SU-DHL-6 (cell line): ENCODE measurements around the gene PSMA7.

Source experiments
- H2AFZ ChIP-seq: fragments of 200-600 bp; sonication (generic); 2 replicates; pipeline ENCODE4 v1.6.1; 2014; ENCODE audit warnings: low read depth, mild to moderate bottlenecking, moderate library complexity, mixed read lengths, antibody characterized with exemption, low read length; ENCODE audit not compliant: severe bottlenecking
- H3F3A ChIP-seq: fragments of 200-600 bp; shearing (Covaris generic); 2 replicates; pipeline ENCODE4 v1.6.0; 2016; ENCODE audit warnings: antibody characterized with exemption, mild to moderate bottlenecking; ENCODE audit not compliant: insufficient read depth
- H3K27ac ChIP-seq: fragments of 200-600 bp; sonication (generic); 2 replicates; pipeline ENCODE4 v1.5.1; 2016; ENCODE audit warnings: low read depth, mild to moderate bottlenecking, low read length, moderate library complexity, mixed read lengths
- H3K27me3 ChIP-seq: fragments of 200-600 bp; sonication (generic), shearing (Covaris generic); 2 replicates; pipeline ENCODE4 v1.6.0; 2014; ENCODE audit warnings: mild to moderate bottlenecking, low read length
- H3K36me3 ChIP-seq: fragments of 200-600 bp; sonication (generic); 2 replicates; pipeline ENCODE4 v1.6.1; 2014; ENCODE audit warnings: mild to moderate bottlenecking, low read length, mixed read lengths
- H3K4me2 ChIP-seq: fragments of 300-600, 200-600 bp; shearing (Covaris generic), sonication (generic); 2 replicates; pipeline ENCODE4 v1.6.0; 2014; ENCODE audit warnings: low read length, low read depth, mild to moderate bottlenecking; ENCODE audit not compliant: poor library complexity, severe bottlenecking
- H3K4me3 ChIP-seq: fragments of 200-600 bp; sonication (generic); 2 replicates; pipeline ENCODE4 v1.5.1; 2014; ENCODE audit warnings: antibody characterized with exemption, low read length, mild to moderate bottlenecking, mixed read lengths; ENCODE audit not compliant: insufficient read depth, poor library complexity, severe bottlenecking
- H3K79me2 ChIP-seq: fragments of 200-600 bp; sonication (generic); 2 replicates; pipeline ENCODE4 v1.6.1; 2014; ENCODE audit warnings: mild to moderate bottlenecking, low read length, moderate library complexity; ENCODE audit not compliant: insufficient read depth
- H3K9ac ChIP-seq: fragments of 200-600 bp; sonication (generic); 2 replicates; pipeline ENCODE4 v1.7.0; 2014; ENCODE audit warnings: mild to moderate bottlenecking, low read length
- H3K9me2 ChIP-seq: fragments of 200-600 bp; sonication (generic); replicated peaks from 2 replicates; pipeline ENCODE4 v1.6.1; 2014; ENCODE audit warnings: low read length; ENCODE audit not compliant: insufficient read depth
- H3K9me3 ChIP-seq: fragments of 200-600 bp; sonication (generic); 2 replicates; pipeline ENCODE4 v1.6.1; 2014; ENCODE audit warnings: low read length, mixed read lengths; ENCODE audit not compliant: insufficient read depth
- H4K20me1 ChIP-seq: fragments of 200-600 bp; sonication (generic); 2 replicates; pipeline ENCODE4 v1.6.1; 2014; ENCODE audit warnings: low read depth, mild to moderate bottlenecking, antibody characterized with exemption, low read length, moderate library complexity, mixed read lengths
- EZH2phosphoT487 ChIP-seq: fragments of 200-600 bp; sonication (generic), shearing (Covaris generic); conservative IDR thresholded peaks from 2 replicates; pipeline ENCODE4 v1.6.1; 2018; ENCODE audit warnings: mild to moderate bottlenecking, antibody characterized with exemption, low read length, moderate library complexity, mixed read lengths
- TF ChIP-seq, protein P1 (sequence below): fragments of 200-600 bp; sonication (generic); IDR thresholded peaks from one replicate; pipeline ENCODE4 v1.5.1; 2017; ENCODE audit warnings: antibody characterized with exemption, mild to moderate bottlenecking, low read length, moderate library complexity; ENCODE audit not compliant: insufficient read depth, poor library complexity, severe bottlenecking

Gene PSMA7

GRCh38 chr20:62101078-62101477 lies 42.1 kb downstream of the PSMA7 start:
- H3K27ac ChIP-seq = no peak overlapping the region
- no peak overlapping the region for H3K4me3 ChIP-seq
- H3K9me3 ChIP-seq = no peaks in the 10 kb centered on the region
- no peak overlapping the region for H3K4me2 ChIP-seq
- no peaks in the 10 kb centered on the region for H3F3A ChIP-seq
- no peak for TF ChIP-seq EZH2phosphoT487
- TF ChIP-seq, protein P1, sequence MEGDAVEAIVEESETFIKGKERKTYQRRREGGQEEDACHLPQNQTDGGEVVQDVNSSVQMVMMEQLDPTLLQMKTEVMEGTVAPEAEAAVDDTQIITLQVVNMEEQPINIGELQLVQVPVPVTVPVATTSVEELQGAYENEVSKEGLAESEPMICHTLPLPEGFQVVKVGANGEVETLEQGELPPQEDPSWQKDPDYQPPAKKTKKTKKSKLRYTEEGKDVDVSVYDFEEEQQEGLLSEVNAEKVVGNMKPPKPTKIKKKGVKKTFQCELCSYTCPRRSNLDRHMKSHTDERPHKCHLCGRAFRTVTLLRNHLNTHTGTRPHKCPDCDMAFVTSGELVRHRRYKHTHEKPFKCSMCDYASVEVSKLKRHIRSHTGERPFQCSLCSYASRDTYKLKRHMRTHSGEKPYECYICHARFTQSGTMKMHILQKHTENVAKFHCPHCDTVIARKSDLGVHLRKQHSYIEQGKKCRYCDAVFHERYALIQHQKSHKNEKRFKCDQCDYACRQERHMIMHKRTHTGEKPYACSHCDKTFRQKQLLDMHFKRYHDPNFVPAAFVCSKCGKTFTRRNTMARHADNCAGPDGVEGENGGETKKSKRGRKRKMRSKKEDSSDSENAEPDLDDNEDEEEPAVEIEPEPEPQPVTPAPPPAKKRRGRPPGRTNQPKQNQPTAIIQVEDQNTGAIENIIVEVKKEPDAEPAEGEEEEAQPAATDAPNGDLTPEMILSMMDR = no peak
- no peaks in the 10 kb centered on the region for H3K79me2 ChIP-seq
- H2AFZ ChIP-seq = no peak overlapping the region
- no peaks in the 10 kb centered on the region for H3K9me2 ChIP-seq
- H4K20me1 ChIP-seq = no peaks in the 10 kb centered on the region
- no peaks in the 10 kb centered on the region for H3K27me3 ChIP-seq
- H3K9ac ChIP-seq = no peak overlapping the region
- H3K36me3 ChIP-seq = no peaks in the 10 kb centered on the region

DNA sequence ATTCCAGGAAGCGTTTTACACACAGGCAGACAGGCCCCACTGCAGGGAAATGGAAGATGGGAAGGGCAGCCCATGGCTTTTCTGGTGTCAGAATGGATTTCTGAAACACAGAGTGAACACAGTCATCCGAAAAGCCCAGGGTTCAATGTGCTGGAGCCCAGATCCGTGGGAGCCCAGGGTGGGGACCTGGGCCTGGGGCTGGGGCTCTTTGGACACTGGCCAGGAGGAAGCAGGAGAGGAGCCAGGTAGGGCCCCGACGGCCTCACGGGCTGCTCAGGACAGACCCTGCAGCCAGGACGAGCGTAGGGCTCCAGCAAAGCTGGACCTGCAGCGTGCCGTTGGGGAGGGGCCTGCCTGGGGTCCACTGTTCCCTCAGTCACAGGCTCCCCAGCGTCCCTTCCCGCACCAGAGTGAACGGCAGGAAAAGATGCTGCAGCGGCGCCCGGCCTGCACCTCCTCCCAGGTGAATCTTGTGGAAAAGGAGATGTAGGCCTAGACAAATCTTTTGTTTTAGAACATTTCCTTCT lies 45.2 kb downstream of the PSMA7 start:
- no peak for TF ChIP-seq EZH2phosphoT487
- TF ChIP-seq, protein P1 = no peak
- no peak overlapping the region for H3K27ac ChIP-seq
- H3K9me2 ChIP-seq = no peaks in the 10 kb centered on the region
- H3F3A ChIP-seq = no peaks in the 10 kb centered on the region
- H4K20me1 ChIP-seq = no peaks in the 10 kb centered on the region
- H3K4me2 ChIP-seq = no peak overlapping the region
- H3K9me3 ChIP-seq = no peaks in the 10 kb centered on the region
- no peaks in the 10 kb centered on the region for H3K27me3 ChIP-seq
- H3K4me3 ChIP-seq = no peak overlapping the region
- no peak overlapping the region for H3K9ac ChIP-seq
- no peaks in the 10 kb centered on the region for H3K36me3 ChIP-seq
- no peak overlapping the region for H2AFZ ChIP-seq
- no peaks in the 10 kb centered on the region for H3K79me2 ChIP-seq

DNA sequence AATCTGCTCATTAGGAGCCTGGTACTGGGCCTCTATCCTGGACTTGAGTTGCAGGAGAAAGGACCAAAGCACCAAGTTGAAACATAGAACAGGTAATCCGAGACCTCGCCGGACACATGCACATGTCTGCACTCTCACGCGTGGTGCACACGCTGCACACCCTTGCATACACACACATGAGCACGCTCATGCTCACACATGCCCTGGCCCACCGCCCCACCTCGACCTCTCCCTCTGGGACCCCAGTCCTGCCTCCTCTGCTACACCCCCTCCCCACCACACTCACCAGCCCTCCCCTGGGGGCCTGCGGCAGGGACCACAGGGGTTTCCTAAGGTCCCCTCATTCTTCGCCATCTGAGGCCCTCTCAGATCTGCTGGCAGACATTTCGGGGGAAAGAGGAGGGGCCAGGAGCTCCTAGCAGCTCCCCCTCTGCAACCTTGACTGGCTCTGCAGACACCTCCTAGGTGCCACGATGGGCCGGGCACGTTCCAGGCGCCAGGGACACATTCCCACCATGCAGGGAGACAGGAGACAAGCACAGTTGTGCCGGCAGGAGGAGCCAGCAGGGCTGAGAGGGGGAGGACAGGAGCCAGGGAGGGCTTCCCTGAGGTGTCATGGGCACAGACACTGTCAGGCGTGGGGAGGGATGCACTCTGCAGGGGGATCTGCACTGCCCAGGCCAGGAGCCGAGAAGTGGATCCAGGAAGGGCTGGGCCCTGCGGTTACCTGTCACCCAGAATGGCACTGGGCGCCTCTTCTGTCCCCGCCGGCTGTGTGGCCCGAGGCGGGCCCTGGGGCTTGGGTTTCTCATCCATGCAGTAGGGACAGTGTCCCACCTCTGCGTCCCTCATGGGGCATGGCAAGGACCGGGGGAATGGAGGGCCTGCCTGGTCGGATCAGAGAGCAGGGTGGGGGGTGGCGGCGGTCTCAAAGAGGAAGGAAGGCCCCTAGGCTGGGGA lies 46.5 kb downstream of the PSMA7 start:
- Histone ChIP-seq H3F3A (no peaks in the 10 kb centered on the region), H3K27ac (no peak overlapping the region), H3K4me2 (no peak overlapping the region), H4K20me1 (no peaks in the 10 kb centered on the region), H3K9me2 (no peaks in the 10 kb centered on the region), H3K9me3 (no peaks in the 10 kb centered on the region), H3K79me2 (no peaks in the 10 kb centered on the region), H3K9ac (no peak overlapping the region), H3K27me3 (no peaks in the 10 kb centered on the region), H3K36me3 (no peaks in the 10 kb centered on the region), H3K4me3 (no peak overlapping the region), H2AFZ (no peak overlapping the region)
- TF ChIP-seq EZH2phosphoT487 = no peak
- TF ChIP-seq, protein P1 = no peak
